ENCODE data around the gene SENP5. TPM values are rescaled to one million over a fixed set of nuclear protein-coding genes. Genes with fewer than 3 reads are reported as not detected.

SENP5 gene
- total and polyA plus RNA-seq, 2 of the 8 experiments (the other 6 are each of a cell fraction or from before 2014, with no cell fraction given): 6.7 to 27.3 TPM

DNA sequence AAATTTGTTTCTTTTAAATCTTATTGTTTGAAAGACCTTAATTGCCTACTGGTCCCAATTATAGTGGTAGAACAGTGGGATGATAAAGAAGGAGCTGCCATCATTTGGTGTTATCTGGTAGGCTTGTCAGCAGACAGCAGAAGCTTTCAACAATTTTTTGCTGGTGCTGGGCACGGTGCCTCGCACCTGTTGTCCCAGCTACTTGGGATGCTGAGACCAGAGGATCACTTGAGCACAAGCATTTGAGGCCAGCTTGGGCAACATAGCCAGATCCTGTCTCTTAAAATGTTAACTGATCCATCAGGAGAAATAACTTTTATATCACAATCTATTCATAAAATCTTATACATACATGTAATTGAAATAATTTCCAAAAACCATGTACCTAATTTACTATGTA is 36.0 kb downstream of the SENP5 start:
- Histone ChIP-seq H3K9ac (replicated peaks in 1 of 4; ENCODE audit: extremely low read depth in 1 of 4, low read depth in 3 of 4, low read length in 3 of 4) (no peak overlapping the region), H3K36me3 (ENCODE audit: control insufficient read depth in 2 of 4, insufficient read depth in 4 of 4, low read length in 3 of 4) (peaks cover 7 to 35% (median 23%) of the 10 kb centered on the region in 4 experiments; a peak in 7 of 8 replicates), H4K20me1 (replicated peaks in 1 of 2; ENCODE audit: control insufficient read depth in 1 of 2, insufficient read depth in 2 of 2, low read length in 2 of 2) (no peaks in the 10 kb centered on the region), H2BK5ac (ENCODE audit: low read depth, low read length) (no peak overlapping the region), H3K56ac (replicated peaks; ENCODE audit: insufficient read length, low read depth, low read length) (no peak overlapping the region), H3K4me2 (ENCODE audit: insufficient read depth in 1 of 2, low read depth in 2 of 2, low read length in 2 of 2) (no peak overlapping the region), H3K4me1 (replicated peaks in 1 of 4; ENCODE audit: control insufficient read depth in 3 of 4, insufficient read depth in 4 of 4, low read length in 3 of 4) (no peaks in the 10 kb centered on the region), H4K91ac (replicated peaks; ENCODE audit: insufficient read length, low read length) (no peak overlapping the region), H3K79me2 (ENCODE audit: control insufficient read depth in 1 of 2, insufficient read depth in 2 of 2, low read length in 2 of 2) (no peaks in the 10 kb centered on the region), H3K23ac (ENCODE audit: insufficient read length) (no peak overlapping the region), H2BK15ac (ENCODE audit: low read length) (no peak overlapping the region), H2BK20ac (ENCODE audit: low read length) (no peak overlapping the region), H3K27ac (ENCODE audit: low read depth, low read length) (no peak overlapping the region), H2BK120ac (replicated peaks; ENCODE audit: low read depth, low read length) (no peak overlapping the region), H3K18ac (ENCODE audit: extremely low read depth, low read length) (no peak overlapping the region), H2AFZ (ENCODE audit: low read length) (no peak overlapping the region), H3K9me3 (ENCODE audit: insufficient read depth in 2 of 2, low read depth in 1 of 2, low read length in 1 of 2) (no peaks in the 10 kb centered on the region), H3K23me2 (ENCODE audit: low read depth, low read length) (no peaks in the 10 kb centered on the region), H3K14ac (ENCODE audit: insufficient read length) (no peak overlapping the region), H3K4ac (replicated peaks; ENCODE audit: insufficient read length, low read depth, low read length) (no peak overlapping the region), H2AK5ac (ENCODE audit: low read depth, low read length) (no peak overlapping the region), H3K79me1 (ENCODE audit: low read depth, low read length) (no peaks in the 10 kb centered on the region), H4K8ac (ENCODE audit: extremely low read depth, insufficient read depth, low read length) (no peak overlapping the region), H4K5ac (ENCODE audit: insufficient read length, low read depth, low read length) (no peak overlapping the region), H2BK12ac (ENCODE audit: low read depth, low read length) (no peak overlapping the region), H3K27me3 (replicated peaks in 1 of 4; ENCODE audit: control insufficient read depth in 3 of 4, extremely low read depth in 1 of 4, insufficient read depth in 3 of 4, low read length in 3 of 4) (no peaks in the 10 kb centered on the region), H3K4me3 (ENCODE audit: extremely low read depth in 1 of 4, insufficient read depth in 2 of 4, low read depth in 3 of 4, low read length in 4 of 4) (no peak overlapping the region)
- ChIA-PET POLR2A (ENCODE audit: partially characterized antibody) (no interaction called here), CTCF (ENCODE audit: partially characterized antibody) (no interaction called here)
- WGBS, 2 experiments (ENCODE audit: extremely low coverage in 1 of 2, insufficient coverage in 1 of 2, insufficient read length in 1 of 2, insufficient replicate concordance in 2 of 2, low coverage in 1 of 2, low lambda C conversion rate in 2 of 2, missing lambda C conversion rate in 1 of 2): 96% methylated on average over 2 of the region's 2 CpGs; no CpG with 5 or more reads in 1 of the 2 experiments
- FAIRE-seq (no peak), DNase-seq (ENCODE audit: low read depth in 1 of 2, low spot score in 2 of 2) (no peak)
- no peak for TF ChIP-seq BACH1 (IDR thresholded peaks at IDR 0.05; ENCODE audit: low read length)
- TF ChIP-seq CHD2 (IDR thresholded peaks at IDR 0.05; ENCODE audit: low read length): no peak
- no peak for TF ChIP-seq CHD1 (IDR thresholded peaks at IDR 0.05; ENCODE audit: low read depth, low read length)
- TF ChIP-seq TCF12 (IDR thresholded peaks at IDR 0.05; ENCODE audit: low read depth, low read length): no peak
- TF ChIP-seq CBX5 (IDR thresholded peaks at IDR 0.05; ENCODE audit: low read depth, low read length): no peak
- TF ChIP-seq SIN3A (conservative IDR thresholded peaks at IDR 0.05 in 1 of 2, IDR thresholded peaks at IDR 0.05 in 1 of 2; ENCODE audit: low read depth in 1 of 2, low read length in 2 of 2): no peak
- no peak for TF ChIP-seq TAF1 (IDR thresholded peaks at IDR 0.05; ENCODE audit: low read depth, low read length)
- TF ChIP-seq ZNF274 (IDR thresholded peaks at IDR 0.05; ENCODE audit: borderline replicate concordance, extremely low read depth, low read length): no peak
- no peak for TF ChIP-seq TAF7 (optimal IDR thresholded peaks at IDR 0.05; ENCODE audit: borderline replicate concordance, low read depth, low read length)
